IMR-90 (cell line): ENCODE data around the gene BAD. TPM values are rescaled to one million over a fixed set of nuclear protein-coding genes. Genes with fewer than 3 reads are reported as not detected.

ENCODE experiments used
- ATAC-seq: fragments of 200-7000 bp; cut with Tn5 transposase; 2 replicates; pipeline ENCODE4 v1.9.1; 2020; ENCODE audit warnings: low read depth, mild to moderate bottlenecking, moderate library complexity
- BruUV-seq: library from RNA; stranded (reverse); fragments of 400-500 nt; replicated peaks from 2 replicates; lab custom pipeline; 2021; lab: Mats Ljungman, UMichigan
- CTCF ChIA-PET: fragments of 300-600 bp; formaldehyde crosslinking; extraction: SDS; loops from one replicate; lab custom pipeline; 2021; ENCODE audit warnings: antibody characterized with exemption; lab: Yijun Ruan, JAX
- POLR2A ChIA-PET: fragments of 300-600 bp; sonication (Branson Sonifier 250); formaldehyde crosslinking; loops from one replicate; lab custom pipeline; 2022; ENCODE audit warnings: antibody characterized with exemption; ENCODE audit not compliant: unreplicated experiment; lab: Charles Lee
- DNase-seq: peaks from one replicate; pipeline ENCODE4 v3.0.0; 2013
- H2AFZ ChIP-seq: replicated peaks from 2 replicates; pipeline ENCODE3; 2013; ENCODE audit warnings: low read length, mild to moderate bottlenecking; ENCODE audit not compliant: poor library complexity
- H2AK5ac ChIP-seq: 2 replicates; pipeline ENCODE4 v1.6.1; 2013; ENCODE audit warnings: low read depth, low read length, inconsistent platforms
- H2AK9ac ChIP-seq: replicated peaks from 2 replicates; pipeline ENCODE3; 2013; ENCODE audit warnings: mild to moderate bottlenecking, low read depth, low read length, moderate library complexity; ENCODE audit not compliant: poor library complexity
- H2BK120ac ChIP-seq: 2 replicates; pipeline ENCODE4 v1.6.1; 2013; ENCODE audit warnings: low read depth, low read length, inconsistent platforms
- H2BK15ac ChIP-seq: 3 replicates; pipeline ENCODE4 v1.6.1; 2013; ENCODE audit warnings: low read depth, low read length, inconsistent platforms
- H2BK20ac ChIP-seq: 2 replicates; pipeline ENCODE4 v1.6.1; 2013; ENCODE audit warnings: low read depth, mild to moderate bottlenecking, inconsistent platforms, low read length, moderate library complexity
- H2BK5ac ChIP-seq: 2 replicates; pipeline ENCODE4 v1.6.1; 2013; ENCODE audit warnings: mild to moderate bottlenecking, low read depth, low read length, inconsistent platforms; ENCODE audit not compliant: poor library complexity, severe bottlenecking
- H3K14ac ChIP-seq: replicated peaks from 2 replicates; pipeline ENCODE4 v1.6.1; 2013; ENCODE audit warnings: low read depth, low read length, inconsistent platforms
- H3K18ac ChIP-seq: 2 replicates; pipeline ENCODE4 v1.6.1; 2013; ENCODE audit warnings: low read depth, low read length, control low read depth
- H3K23ac ChIP-seq: 2 replicates; pipeline ENCODE4 v1.6.1; 2013; ENCODE audit warnings: low read depth, low read length, inconsistent platforms
- H3K27ac ChIP-seq: 2 replicates; pipeline ENCODE4 v1.5.1; 2013; ENCODE audit warnings: mild to moderate bottlenecking, control low read depth, low read length; ENCODE audit not compliant: insufficient read depth
- H3K27me3 ChIP-seq: 2 replicates; pipeline ENCODE4 v1.6.1; 2013; ENCODE audit warnings: low read length; ENCODE audit not compliant: control insufficient read depth, insufficient read depth
- H3K36me3 ChIP-seq: 2 replicates; pipeline ENCODE4 v1.6.1; 2013; ENCODE audit warnings: low read length, mixed read lengths; ENCODE audit not compliant: control insufficient read depth, insufficient read depth
- H3K4ac ChIP-seq: 2 replicates; pipeline ENCODE4 v1.6.1; 2013; ENCODE audit warnings: low read depth, low read length, inconsistent platforms
- H3K4me1 ChIP-seq: 2 replicates; pipeline ENCODE4 v1.6.1; 2013; ENCODE audit warnings: low read length, mixed read lengths; ENCODE audit not compliant: control insufficient read depth, insufficient read depth
- H3K4me2 ChIP-seq: 2 replicates; pipeline ENCODE4 v1.6.1; 2013; ENCODE audit warnings: low read depth, mild to moderate bottlenecking, control low read depth, low read length, moderate library complexity
- H3K4me3 ChIP-seq: 2 replicates; pipeline ENCODE4 v1.5.1; 2013; ENCODE audit warnings: low read depth, mild to moderate bottlenecking, control low read depth, low read length, moderate library complexity; ENCODE audit not compliant: insufficient read depth
- H3K56ac ChIP-seq: 2 replicates; pipeline ENCODE4 v1.6.1; 2013; ENCODE audit warnings: low read length, inconsistent platforms; ENCODE audit not compliant: insufficient read depth; ENCODE audit errors: extremely low read depth
- H3K79me1 ChIP-seq, 2 experiments: 2 replicates each; pipeline ENCODE4 v1.6.1; 2013; ENCODE audit warnings: low read length in 2 of 2, inconsistent platforms in 1 of 2, low read depth in 1 of 2
- H3K9ac ChIP-seq: 2 replicates; pipeline ENCODE4 v1.6.1; 2013; ENCODE audit warnings: low read depth, low read length, control low read depth
- H3K9me1 ChIP-seq: 2 replicates; pipeline ENCODE4 v1.6.1; 2013; ENCODE audit warnings: low read length, inconsistent platforms; ENCODE audit not compliant: insufficient read depth
- H3K9me3 ChIP-seq: 2 replicates; pipeline ENCODE4 v1.6.1; 2013; ENCODE audit warnings: low read length; ENCODE audit not compliant: control insufficient read depth, insufficient read depth
- H4K20me1 ChIP-seq: 2 replicates; pipeline ENCODE4 v1.6.1; 2013; ENCODE audit warnings: low read length, inconsistent platforms; ENCODE audit not compliant: insufficient read depth
- H4K5ac ChIP-seq: 2 replicates; pipeline ENCODE4 v1.6.1; 2013; ENCODE audit warnings: mild to moderate bottlenecking, low read depth, low read length, control low read depth
- H4K8ac ChIP-seq, 2 experiments: 2 replicates each; pipeline ENCODE4 v1.6.1; 2013; ENCODE audit warnings: low read depth in 2 of 2, low read length in 2 of 2, control low read depth in 1 of 2, inconsistent platforms in 1 of 2
- H4K91ac ChIP-seq: 2 replicates; pipeline ENCODE4 v1.6.1; 2013; ENCODE audit warnings: low read depth, low read length, inconsistent platforms; ENCODE audit not compliant: insufficient read depth
- BHLHE40 ChIP-seq: fragments of 150-350 bp; IDR thresholded peaks from 2 replicates; pipeline ENCODE4 v1.6.1; 2016; ENCODE audit warnings: mild to moderate bottlenecking, low read depth, low read length
- CEBPB ChIP-seq: IDR thresholded peaks from 2 replicates; pipeline ENCODE4 v1.6.1; 2012; ENCODE audit warnings: low read depth, low read length, improper control_type of control experiment
- ELK1 ChIP-seq: fragments of 150-350 bp; IDR thresholded peaks from 2 replicates; pipeline ENCODE4 v1.6.1; 2016; ENCODE audit warnings: low read depth, mild to moderate bottlenecking, low read length, moderate library complexity, borderline replicate concordance
- FOS ChIP-seq: fragments of 150-350 bp; IDR thresholded peaks from 2 replicates; pipeline ENCODE4 v1.6.1; 2016; ENCODE audit warnings: low read depth, low read length
- MAFK ChIP-seq: IDR thresholded peaks from 2 replicates; pipeline ENCODE4 v1.6.1; 2012; ENCODE audit warnings: low read depth, low read length, improper control_type of control experiment
- MAZ ChIP-seq: IDR thresholded peaks from 2 replicates; pipeline ENCODE4 v1.6.1; 2012; ENCODE audit warnings: low read depth, mild to moderate bottlenecking, low read length, improper control_type of control experiment, moderate library complexity, borderline replicate concordance
- MXI1 ChIP-seq: IDR thresholded peaks from 2 replicates; pipeline ENCODE4 v1.6.1; 2012; ENCODE audit warnings: low read depth, mild to moderate bottlenecking, low read length, moderate library complexity, borderline replicate concordance
- NFE2L2 ChIP-seq: fragments of 150-350 bp; IDR thresholded peaks from 2 replicates; pipeline ENCODE4 v1.6.1; 2016; ENCODE audit warnings: low read depth, mild to moderate bottlenecking, low read length
- POLR2A ChIP-seq: IDR thresholded peaks from 2 replicates; pipeline ENCODE4 v1.6.1; 2012; ENCODE audit warnings: mild to moderate bottlenecking, low read depth, low read length
- RCOR1 ChIP-seq: IDR thresholded peaks from 2 replicates; pipeline ENCODE4 v1.6.1; 2012; ENCODE audit warnings: mild to moderate bottlenecking, low read length, improper control_type of control experiment; ENCODE audit not compliant: insufficient replicate concordance
- SMC3 ChIP-seq: fragments of 150-350 bp; IDR thresholded peaks from 2 replicates; pipeline ENCODE4 v1.6.1; 2016; ENCODE audit warnings: low read depth, mild to moderate bottlenecking, antibody characterized with exemption, low read length, moderate library complexity
- WGBS, 2 experiments: methylation state at CpG; one replicate each; pipeline versions ENCODE4 v1.1.5 to v1.1.7; 2013; ENCODE audit warnings: missing lambda C conversion rate in 2 of 2; ENCODE audit not compliant: insufficient read length in 1 of 2; ENCODE audit errors: extremely low coverage in 2 of 2; 5-methylcytosine and 5-hydroxymethylcytosine counted together
- dilution Hi-C: fragments of 300-500 bp; cut with HindIII; formaldehyde crosslinking; loops from one replicate; pipeline ENCODE4 v1.14.3; 2018; ENCODE audit warnings: low sequenced_read_pairs; ENCODE audit not compliant: unreplicated experiment
- in situ Hi-C: fragments of 300-500 bp; cut with MboI; formaldehyde crosslinking; loops from 3 replicates; pipeline ENCODE4 v1.14.3; 2019; ENCODE audit warnings: low sequenced_read_pairs, inconsistent platforms, mixed read lengths
- intact Hi-C: fragments of 100-400 bp; cut with micrococcal nuclease; formaldehyde crosslinking; loops from 2 replicates; pipeline ENCODE4 v1.10.0; 2022
- polyA plus RNA-seq, 3 experiments: library from polyadenylated mRNA; depleted of rRNA; stranded (reverse); fragments of >200 nt; gene quantifications; 2 replicates each; pipeline ENCODE4 v1.2.3, GENCODE V29; 2012; ENCODE audit warnings: low replicate concordance in 1 of 3
- total RNA-seq: library from RNA; depleted of rRNA; stranded (reverse); fragments of >200 nt; gene quantifications from 2 replicates; pipeline ENCODE4 v1.2.3, GENCODE V29; 2012
- TF ChIP-seq, protein P1 (sequence below): conservative IDR thresholded peaks from 2 replicates; pipeline ENCODE4 v1.5.1; 2012; ENCODE audit warnings: mild to moderate bottlenecking, low read depth, low read length, improper control_type of control experiment
- TF ChIP-seq, protein P2 (sequence below): fragments of 150-350 bp; IDR thresholded peaks from 2 replicates; pipeline ENCODE4 v1.6.1; 2017; ENCODE audit warnings: mild to moderate bottlenecking, antibody characterized with exemption, low read length, low read depth

BAD gene
- total and polyA plus RNA-seq, 2 of the 4 experiments (the other 2 are of a cell fraction) = 30.3 to 68.0 TPM

DNA sequence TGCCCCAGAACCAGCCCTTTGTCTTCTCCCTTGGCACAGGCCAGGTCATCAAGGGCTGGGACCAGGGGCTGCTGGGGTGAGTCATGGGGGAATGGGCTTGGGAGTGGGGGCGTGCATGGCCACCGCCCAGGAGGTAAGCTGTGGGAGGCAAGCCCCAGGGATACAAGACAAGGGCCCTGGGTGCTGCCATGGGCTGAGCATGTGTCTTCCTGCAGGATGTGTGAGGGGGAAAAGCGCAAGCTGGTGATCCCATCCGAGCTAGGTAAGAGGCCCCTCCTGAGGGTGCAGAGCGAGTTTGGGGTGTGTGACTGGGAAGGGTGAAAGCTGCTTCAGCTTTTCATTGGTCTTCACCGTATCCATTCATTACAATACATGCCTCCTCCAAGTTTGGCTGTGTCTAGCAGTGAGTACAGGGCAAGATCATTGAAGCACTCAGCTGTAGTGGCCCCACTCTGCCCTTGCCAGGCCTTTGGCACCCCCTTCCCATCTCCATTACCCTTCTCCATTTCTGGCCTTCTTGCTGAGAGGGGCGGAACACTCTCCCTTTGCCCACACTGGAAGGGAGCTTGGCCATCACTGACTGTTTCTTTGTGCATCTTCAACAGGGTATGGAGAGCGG is 41.1 kb downstream of the BAD start:
- dilution Hi-C loops (no loop called here), in situ Hi-C loops (no loop called here), intact Hi-C loops (no loop called here)
- no peak overlapping the region; the same call in 1 of the 2 replicates for H3K27ac ChIP-seq
- no peak overlapping the region for H3K18ac ChIP-seq
- H3K79me1 ChIP-seq = peaks cover 18 to 40% of the 10 kb centered on the region in 2 experiments; a peak in 3 of 4 replicates
- no peaks in the 10 kb centered on the region for H3K9me3 ChIP-seq
- H4K8ac ChIP-seq = no peak overlapping the region; a peak in 1 of 4 replicates
- WGBS, 2 experiments = 100% methylated on average over 1 of the region's 8 CpGs; no CpG with 5 or more reads in 1 of the 2 experiments
- peaks cover 18% of the 10 kb centered on the region for H3K36me3 ChIP-seq
- no peak overlapping the region for H4K5ac ChIP-seq
- peaks cover 13% of the 10 kb centered on the region for H3K4me1 ChIP-seq
- H3K23ac ChIP-seq = 0 out of 2 replicates have a peak overlapping the region, but pooled peaks have one; percentile 51
- TSS peak; percentile 37 for BruUV-seq
- TF ChIP-seq BHLHE40 (no peak), ELK1 (no peak), MAFK (no peak), MXI1 (no peak), POLR2A (no peak; the same call in 1 of the 2 replicates), CEBPB (no peak), RCOR1 (no peak), NFE2L2 (no peak), SMC3 (no peak), FOS (no peak), MAZ (no peak)
- TF ChIP-seq, protein P1, sequence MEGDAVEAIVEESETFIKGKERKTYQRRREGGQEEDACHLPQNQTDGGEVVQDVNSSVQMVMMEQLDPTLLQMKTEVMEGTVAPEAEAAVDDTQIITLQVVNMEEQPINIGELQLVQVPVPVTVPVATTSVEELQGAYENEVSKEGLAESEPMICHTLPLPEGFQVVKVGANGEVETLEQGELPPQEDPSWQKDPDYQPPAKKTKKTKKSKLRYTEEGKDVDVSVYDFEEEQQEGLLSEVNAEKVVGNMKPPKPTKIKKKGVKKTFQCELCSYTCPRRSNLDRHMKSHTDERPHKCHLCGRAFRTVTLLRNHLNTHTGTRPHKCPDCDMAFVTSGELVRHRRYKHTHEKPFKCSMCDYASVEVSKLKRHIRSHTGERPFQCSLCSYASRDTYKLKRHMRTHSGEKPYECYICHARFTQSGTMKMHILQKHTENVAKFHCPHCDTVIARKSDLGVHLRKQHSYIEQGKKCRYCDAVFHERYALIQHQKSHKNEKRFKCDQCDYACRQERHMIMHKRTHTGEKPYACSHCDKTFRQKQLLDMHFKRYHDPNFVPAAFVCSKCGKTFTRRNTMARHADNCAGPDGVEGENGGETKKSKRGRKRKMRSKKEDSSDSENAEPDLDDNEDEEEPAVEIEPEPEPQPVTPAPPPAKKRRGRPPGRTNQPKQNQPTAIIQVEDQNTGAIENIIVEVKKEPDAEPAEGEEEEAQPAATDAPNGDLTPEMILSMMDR = no peak
- TF ChIP-seq, protein P2, sequence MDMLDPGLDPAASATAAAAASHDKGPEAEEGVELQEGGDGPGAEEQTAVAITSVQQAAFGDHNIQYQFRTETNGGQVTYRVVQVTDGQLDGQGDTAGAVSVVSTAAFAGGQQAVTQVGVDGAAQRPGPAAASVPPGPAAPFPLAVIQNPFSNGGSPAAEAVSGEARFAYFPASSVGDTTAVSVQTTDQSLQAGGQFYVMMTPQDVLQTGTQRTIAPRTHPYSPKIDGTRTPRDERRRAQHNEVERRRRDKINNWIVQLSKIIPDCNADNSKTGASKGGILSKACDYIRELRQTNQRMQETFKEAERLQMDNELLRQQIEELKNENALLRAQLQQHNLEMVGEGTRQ = no peak
- no peak overlapping the region for H3K56ac ChIP-seq
- no peak overlapping the region; the same call in 1 of the 2 replicates for H2BK20ac ChIP-seq
- H3K4me2 ChIP-seq = no peak overlapping the region
- no peak for ATAC-seq
- no peak overlapping the region for H2BK120ac ChIP-seq
- H3K9me1 ChIP-seq = peaks cover 14% of the 10 kb centered on the region
- no peak overlapping the region for H3K4me3 ChIP-seq
- H3K9ac ChIP-seq = no peak overlapping the region
- H2AK5ac ChIP-seq = no peak overlapping the region
- peaks cover 26% of the 10 kb centered on the region for H4K20me1 ChIP-seq
- ChIA-PET CTCF (interaction anchor here (1.1 to 2.5 kb wide), 2 partner anchors 39 to 58 kb away, joined by 4 to 8 read pairs; partner anchors contain the start of gene CATSPERZ), POLR2A (no interaction called here)
- H2AFZ ChIP-seq = peak overlapping the region; percentile 52
- H3K4ac ChIP-seq = no peak overlapping the region
- H2BK15ac ChIP-seq = no peak overlapping the region
- no peaks in the 10 kb centered on the region for H3K27me3 ChIP-seq
- no peak for DNase-seq
- no peak overlapping the region for H3K14ac ChIP-seq
- no peak overlapping the region for H4K91ac ChIP-seq
- H2AK9ac ChIP-seq = peak overlapping the region; percentile 7
- no peak overlapping the region for H2BK5ac ChIP-seq
